ENCODE results near the gene MEIOSIN. TPM values are rescaled to one million over a fixed set of nuclear protein-coding genes. Genes with fewer than 3 reads are reported as not detected.
A peak's percentile ranks its signal among the peaks of the same experiment; 100 is the strongest.

Gene MEIOSIN
- total and polyA plus RNA-seq, 8 donors, result not detected

GRCh38 chr19:45785097-45785496 is 51.9 kb downstream of the MEIOSIN start:
- FAIRE-seq (no peak), ATAC-seq (no peak), DNase-seq (no peak)
- Histone ChIP-seq H3K4me3 (no peak overlapping the region), H3K27me3 (no peaks in the 10 kb centered on the region), H3K27ac (no peak overlapping the region), H3K4me1 (peaks cover 0 to 5% (median 0%) of the 10 kb centered on the region in 3 donors), H3K36me3 (peaks cover 0 to 13% (median 6%) of the 10 kb centered on the region in 3 donors), H3K9me3 (no peaks in the 10 kb centered on the region)
- 78 to 80% methylated on average over 5 of the region's 5 CpGs for WGBS, 2 donors
- TF ChIP-seq, protein P1, sequence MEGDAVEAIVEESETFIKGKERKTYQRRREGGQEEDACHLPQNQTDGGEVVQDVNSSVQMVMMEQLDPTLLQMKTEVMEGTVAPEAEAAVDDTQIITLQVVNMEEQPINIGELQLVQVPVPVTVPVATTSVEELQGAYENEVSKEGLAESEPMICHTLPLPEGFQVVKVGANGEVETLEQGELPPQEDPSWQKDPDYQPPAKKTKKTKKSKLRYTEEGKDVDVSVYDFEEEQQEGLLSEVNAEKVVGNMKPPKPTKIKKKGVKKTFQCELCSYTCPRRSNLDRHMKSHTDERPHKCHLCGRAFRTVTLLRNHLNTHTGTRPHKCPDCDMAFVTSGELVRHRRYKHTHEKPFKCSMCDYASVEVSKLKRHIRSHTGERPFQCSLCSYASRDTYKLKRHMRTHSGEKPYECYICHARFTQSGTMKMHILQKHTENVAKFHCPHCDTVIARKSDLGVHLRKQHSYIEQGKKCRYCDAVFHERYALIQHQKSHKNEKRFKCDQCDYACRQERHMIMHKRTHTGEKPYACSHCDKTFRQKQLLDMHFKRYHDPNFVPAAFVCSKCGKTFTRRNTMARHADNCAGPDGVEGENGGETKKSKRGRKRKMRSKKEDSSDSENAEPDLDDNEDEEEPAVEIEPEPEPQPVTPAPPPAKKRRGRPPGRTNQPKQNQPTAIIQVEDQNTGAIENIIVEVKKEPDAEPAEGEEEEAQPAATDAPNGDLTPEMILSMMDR (IDR thresholded peaks at IDR 0.05), result no peak
- intact Hi-C loops (cut with DNase I), result no loop called here

- ATAC-seq, result no peak
- TF ChIP-seq, protein P1 (IDR thresholded peaks at IDR 0.05), result no peak
- WGBS, 2 donors, result 92 to 93% methylated on average over 50 to 57 of the region's 57 CpGs
- H3K27me3 ChIP-seq, result no peaks in the 10 kb centered on the region
- peaks cover 0 to under 1% (median 0%) of the 10 kb centered on the region in 3 donors for H3K4me1 ChIP-seq
- no peak for FAIRE-seq
- DNase-seq, result peak in 3 of 6 donors; percentile 59 to 82 (median 67)
- intact Hi-C loops (cut with DNase I), result no loop called here
- no peaks in the 10 kb centered on the region for H3K9me3 ChIP-seq
- no peak overlapping the region for H3K4me3 ChIP-seq
- no peak overlapping the region for H3K27ac ChIP-seq
- peaks cover 0 to 13% (median 6%) of the 10 kb centered on the region in 3 donors for H3K36me3 ChIP-seq
Observed at GRCh38 chr19:45785781-45786532, 52.7 kb downstream of the MEIOSIN start.

- intact Hi-C loops (cut with DNase I), result no loop called here
- H3K9me3 ChIP-seq, result no peaks in the 10 kb centered on the region
- no peaks in the 10 kb centered on the region for H3K27me3 ChIP-seq
- no peak overlapping the region for H3K27ac ChIP-seq
- peaks cover 0 to 13% (median 6%) of the 10 kb centered on the region in 3 donors for H3K36me3 ChIP-seq
- no peak overlapping the region for H3K4me3 ChIP-seq
- TF ChIP-seq, protein P1 (IDR thresholded peaks at IDR 0.05), result no peak
- DNase-seq (peak in 3 of 6 donors; percentile 45 to 81 (median 59)), ATAC-seq (no peak), FAIRE-seq (no peak)
- H3K4me1 ChIP-seq, result peaks cover 0 to 4% (median 2%) of the 10 kb centered on the region in 3 donors
- 91 to 94% methylated on average over 21 of the region's 21 CpGs for WGBS, 2 donors
Observed at GRCh38 chr19:45786533-45786894, 53.3 kb downstream of the MEIOSIN start.

DNA sequence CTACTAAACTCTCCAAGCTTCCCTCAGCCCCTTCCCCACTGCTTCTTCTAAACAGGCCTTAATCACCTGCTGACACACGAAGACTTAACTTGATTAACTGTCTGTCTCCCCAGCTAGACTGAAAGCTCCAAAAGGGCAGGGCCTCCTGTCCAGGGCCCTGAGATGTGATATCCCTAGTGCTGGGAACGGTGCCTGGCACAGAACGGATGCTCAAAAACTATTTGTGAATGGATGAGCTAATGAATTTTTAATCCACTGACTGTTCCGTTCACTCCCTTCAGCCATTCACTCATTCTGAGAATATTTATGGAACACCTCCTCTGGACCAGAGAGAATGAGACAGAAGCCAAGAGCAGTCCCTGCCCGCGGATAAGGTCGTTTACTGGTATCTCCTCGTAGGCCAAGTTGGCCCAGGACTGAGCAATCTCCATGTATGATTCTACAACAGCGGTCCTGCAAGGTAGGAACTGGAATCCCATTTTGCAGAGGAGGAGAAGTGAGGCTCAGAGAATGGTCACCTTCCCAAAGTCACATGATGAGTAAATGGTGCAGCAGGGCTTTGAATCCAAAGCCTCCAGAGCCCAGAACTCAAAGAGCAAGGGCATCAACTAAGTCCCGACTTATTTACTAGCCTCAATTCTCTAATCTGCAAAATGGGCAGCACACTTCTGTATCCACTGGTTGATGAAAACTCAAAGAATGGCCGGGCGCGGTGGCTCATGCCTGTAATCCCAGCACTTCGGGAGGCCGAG is 56.0 kb downstream of the MEIOSIN start:
- ATAC-seq, result no peak
- no peak for DNase-seq
- 90 to 92% methylated on average over 15 of the region's 15 CpGs for WGBS, 2 donors
- no peaks in the 10 kb centered on the region for H3K27me3 ChIP-seq
- peaks cover 0 to 9% (median 8%) of the 10 kb centered on the region in 3 donors for H3K4me1 ChIP-seq
- H3K9me3 ChIP-seq, result no peaks in the 10 kb centered on the region
- FAIRE-seq, result no peak
- intact Hi-C loops (cut with DNase I), result no loop called here
- TF ChIP-seq, protein P1 (IDR thresholded peaks at IDR 0.05), result no peak
- H3K36me3 ChIP-seq, result peaks cover 0 to 13% (median 6%) of the 10 kb centered on the region in 3 donors
- no peak overlapping the region for H3K27ac ChIP-seq
- no peak overlapping the region for H3K4me3 ChIP-seq
